ENCODE results near the gene CNOT6.

DNA sequence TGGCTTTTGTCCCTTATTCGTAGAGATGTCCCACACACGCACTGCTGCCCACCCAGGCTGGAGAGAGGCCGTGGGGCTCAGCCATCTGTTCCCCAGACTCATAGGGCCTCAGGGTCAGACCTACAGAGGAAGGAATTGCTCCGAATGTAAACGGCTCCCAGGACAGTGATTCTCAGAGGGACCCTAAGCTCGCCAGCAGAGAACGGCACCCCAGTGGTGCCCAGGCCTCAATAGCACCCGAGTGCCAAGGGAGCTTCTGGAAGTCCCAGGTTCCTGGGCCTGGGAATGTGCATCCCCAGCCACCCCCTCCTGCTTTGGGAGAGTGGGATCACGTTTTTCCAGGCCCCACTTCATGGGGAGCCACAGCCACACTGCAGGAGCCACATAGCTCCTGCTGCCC, 32.9 kb upstream of the CNOT6 start:
- TF ChIP-seq, protein P1, sequence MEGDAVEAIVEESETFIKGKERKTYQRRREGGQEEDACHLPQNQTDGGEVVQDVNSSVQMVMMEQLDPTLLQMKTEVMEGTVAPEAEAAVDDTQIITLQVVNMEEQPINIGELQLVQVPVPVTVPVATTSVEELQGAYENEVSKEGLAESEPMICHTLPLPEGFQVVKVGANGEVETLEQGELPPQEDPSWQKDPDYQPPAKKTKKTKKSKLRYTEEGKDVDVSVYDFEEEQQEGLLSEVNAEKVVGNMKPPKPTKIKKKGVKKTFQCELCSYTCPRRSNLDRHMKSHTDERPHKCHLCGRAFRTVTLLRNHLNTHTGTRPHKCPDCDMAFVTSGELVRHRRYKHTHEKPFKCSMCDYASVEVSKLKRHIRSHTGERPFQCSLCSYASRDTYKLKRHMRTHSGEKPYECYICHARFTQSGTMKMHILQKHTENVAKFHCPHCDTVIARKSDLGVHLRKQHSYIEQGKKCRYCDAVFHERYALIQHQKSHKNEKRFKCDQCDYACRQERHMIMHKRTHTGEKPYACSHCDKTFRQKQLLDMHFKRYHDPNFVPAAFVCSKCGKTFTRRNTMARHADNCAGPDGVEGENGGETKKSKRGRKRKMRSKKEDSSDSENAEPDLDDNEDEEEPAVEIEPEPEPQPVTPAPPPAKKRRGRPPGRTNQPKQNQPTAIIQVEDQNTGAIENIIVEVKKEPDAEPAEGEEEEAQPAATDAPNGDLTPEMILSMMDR (conservative IDR thresholded peaks at IDR 0.05; ENCODE audit: low read depth, low read length) = no peak
- no peak for TF ChIP-seq EZH2 (IDR thresholded peaks at IDR 0.05; ENCODE audit: borderline replicate concordance, low read depth, low read length, poor library complexity, severe bottlenecking)
